ENCODE data around the gene ZNF677.
"Not testable (repeated sequence)": the region's sequence is repeated elsewhere in the genome, so short reads cannot be mapped to it uniquely, and the experiment has no call there.

The ZNF677 gene

DNA sequence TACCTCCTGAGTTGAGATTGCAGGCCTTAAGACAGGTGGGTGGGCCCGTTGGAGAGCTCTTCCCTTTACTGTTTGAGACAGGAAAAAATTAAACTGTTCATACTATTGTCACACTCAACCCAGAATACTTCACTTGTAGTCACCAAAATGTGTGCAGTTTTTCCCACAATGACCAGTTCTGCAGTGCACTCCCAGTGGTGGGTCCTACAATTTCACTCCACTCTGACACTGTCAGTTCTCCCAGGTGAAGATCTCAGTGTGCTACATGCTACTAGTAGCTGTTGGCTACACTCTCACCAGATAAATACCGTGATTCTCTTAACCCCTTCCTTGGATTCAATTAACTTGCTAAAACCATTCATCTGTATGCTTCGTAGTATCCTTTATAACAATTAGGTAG is 64.4 kb downstream of the ZNF677 start:
- DNase-seq (ENCODE audit: low spot score), result no peak
- in situ Hi-C loops (cut with MboI; ENCODE audit: low sequenced_read_pairs, unreplicated experiment), result no loop called here
- TF ChIP-seq, protein P1, sequence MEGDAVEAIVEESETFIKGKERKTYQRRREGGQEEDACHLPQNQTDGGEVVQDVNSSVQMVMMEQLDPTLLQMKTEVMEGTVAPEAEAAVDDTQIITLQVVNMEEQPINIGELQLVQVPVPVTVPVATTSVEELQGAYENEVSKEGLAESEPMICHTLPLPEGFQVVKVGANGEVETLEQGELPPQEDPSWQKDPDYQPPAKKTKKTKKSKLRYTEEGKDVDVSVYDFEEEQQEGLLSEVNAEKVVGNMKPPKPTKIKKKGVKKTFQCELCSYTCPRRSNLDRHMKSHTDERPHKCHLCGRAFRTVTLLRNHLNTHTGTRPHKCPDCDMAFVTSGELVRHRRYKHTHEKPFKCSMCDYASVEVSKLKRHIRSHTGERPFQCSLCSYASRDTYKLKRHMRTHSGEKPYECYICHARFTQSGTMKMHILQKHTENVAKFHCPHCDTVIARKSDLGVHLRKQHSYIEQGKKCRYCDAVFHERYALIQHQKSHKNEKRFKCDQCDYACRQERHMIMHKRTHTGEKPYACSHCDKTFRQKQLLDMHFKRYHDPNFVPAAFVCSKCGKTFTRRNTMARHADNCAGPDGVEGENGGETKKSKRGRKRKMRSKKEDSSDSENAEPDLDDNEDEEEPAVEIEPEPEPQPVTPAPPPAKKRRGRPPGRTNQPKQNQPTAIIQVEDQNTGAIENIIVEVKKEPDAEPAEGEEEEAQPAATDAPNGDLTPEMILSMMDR (IDR thresholded peaks at IDR 0.05; ENCODE audit: borderline replicate concordance, control extremely low read depth, extremely low read depth, insufficient read depth, missing control alignments), result no peak

DNA sequence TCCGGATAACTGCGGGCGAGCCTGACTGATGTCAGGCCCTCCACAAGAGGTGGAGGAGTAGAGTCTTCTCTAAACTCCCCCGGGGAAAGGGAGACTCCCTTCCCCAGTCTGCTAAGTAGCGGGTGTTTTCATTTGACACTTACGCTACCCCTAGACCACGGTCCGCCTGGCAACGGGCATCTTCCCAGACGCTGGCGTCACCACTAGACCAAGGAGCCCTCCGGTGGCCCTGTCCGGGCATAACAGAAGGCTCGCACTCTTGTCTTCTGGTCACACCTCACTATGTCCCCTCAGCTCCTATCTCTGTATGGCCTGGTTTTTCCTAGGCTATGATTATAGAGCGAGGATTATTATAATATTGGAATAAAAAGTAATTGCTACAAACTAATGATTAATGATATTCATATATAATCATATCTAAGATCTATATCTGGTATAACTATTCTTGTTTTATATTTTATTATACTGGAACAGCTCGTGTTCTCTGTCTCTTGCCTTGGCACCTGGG is 64.9 kb downstream of the ZNF677 start:
- DNase-seq (ENCODE audit: low spot score); in situ Hi-C loops (cut with MboI; ENCODE audit: low sequenced_read_pairs, unreplicated experiment): not testable (repeated sequence)
